SHP77 treated with DMSO at 0.1 percent for 48 hours (cell line): Measurements from ENCODE around the gene GATA6.

Experiments
- DNase-seq: peaks from one replicate; lab custom pipeline; 2025; lab: John Stamatoyannopoulos, UW

GATA6 gene

DNA sequence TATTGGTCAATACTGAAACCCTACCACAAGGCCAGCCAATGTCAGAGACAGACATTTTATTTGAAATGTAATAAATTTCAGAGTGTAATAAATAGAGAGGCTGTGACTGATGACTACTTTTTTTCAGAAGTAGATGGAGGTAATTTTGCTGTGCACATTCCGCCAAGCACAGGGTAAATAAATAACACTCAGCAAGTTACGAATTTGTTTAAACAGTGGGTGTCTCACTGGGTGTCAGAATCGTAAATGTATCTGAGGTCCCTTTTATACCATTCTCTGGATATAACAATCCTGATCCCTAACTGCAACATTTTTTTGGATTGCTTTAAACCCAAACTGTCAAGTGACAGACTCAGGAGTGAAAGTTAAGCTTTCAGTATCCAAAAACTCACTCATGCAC lies 74.1 kb downstream of the GATA6 start:
- DNase-seq, result no peak

DNA sequence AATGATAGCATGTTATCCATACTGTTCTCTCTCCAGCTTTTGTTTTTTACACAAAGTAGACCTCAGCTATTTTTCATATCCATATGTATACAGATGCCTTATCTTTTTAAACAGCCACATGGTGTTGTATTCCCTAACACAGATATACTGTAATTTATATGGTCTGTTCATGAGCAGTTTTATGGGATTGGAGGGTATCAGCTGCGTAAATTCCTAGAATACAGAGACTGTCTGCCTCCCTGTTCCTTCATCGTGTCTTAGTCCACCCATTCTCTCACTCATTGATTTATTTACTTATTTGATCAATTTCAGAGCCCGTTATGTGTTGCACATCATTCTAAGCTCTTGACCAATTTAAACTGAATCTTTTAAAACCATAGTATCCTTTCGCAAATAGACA lies 80.6 kb downstream of the GATA6 start:
- DNase-seq, result no peak

DNA sequence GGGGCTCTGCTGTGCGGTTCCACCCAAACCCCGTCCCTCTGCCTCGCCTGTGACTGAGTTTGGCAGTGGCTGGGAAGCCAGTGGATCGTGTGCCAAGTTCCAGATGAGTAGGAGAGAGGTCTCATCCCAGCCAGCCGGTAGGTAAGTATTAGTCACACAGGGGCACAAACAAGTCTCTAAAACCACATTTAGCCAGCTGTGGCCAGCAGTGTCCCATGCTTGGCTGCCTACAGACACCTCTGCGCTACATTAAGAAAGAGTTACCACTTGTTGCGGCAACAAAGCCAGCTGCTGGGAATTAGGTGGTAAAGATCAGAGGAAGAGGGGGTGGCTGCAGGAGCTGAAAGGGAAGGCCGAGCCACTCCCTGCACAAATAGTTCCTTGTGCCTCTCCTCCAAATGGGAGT lies 81.2 kb downstream of the GATA6 start:
- no peak for DNase-seq
